ENCODE measurements around the gene ZCCHC14. TPM values are rescaled to one million over a fixed set of nuclear protein-coding genes. Genes with fewer than 3 reads are reported as not detected.
"Not testable (repeated sequence)": the region's sequence is repeated elsewhere in the genome, so short reads cannot be mapped to it uniquely, and the experiment has no call there.

The ZCCHC14 gene
- total and polyA plus RNA-seq, 10 donors, result 1.6 to 18.3 (median 13.2) TPM

DNA sequence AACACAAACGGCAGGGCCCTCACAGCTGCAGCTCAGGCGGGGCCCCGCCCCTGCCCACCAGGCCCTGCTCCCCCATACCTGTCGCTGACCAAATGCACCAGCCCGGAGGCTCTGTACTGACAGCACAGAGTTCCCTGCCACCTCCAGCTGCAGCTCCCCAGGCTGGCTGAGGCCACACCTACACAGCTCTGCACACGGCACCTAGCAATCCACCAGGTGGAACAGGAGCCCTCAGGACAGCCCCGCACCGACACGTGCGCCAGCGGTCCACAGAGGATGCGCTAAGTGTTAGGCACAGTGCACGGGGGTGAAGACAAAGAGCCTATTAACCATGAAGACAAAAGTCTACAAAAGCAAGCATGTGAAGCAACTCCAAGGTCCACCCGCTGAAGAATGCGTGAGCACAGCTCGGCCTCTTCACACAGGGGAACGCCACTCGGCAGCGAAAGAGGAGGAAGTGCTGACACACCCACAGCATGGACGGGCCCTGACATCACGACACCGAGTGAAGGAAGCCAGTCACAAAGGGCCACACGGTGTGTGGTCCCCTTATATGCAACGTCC lies 5.4 kb downstream of the ZCCHC14 start:
- TF ChIP-seq POLR2A (IDR thresholded peaks at IDR 0.05) (no peak), POLR2AphosphoS5 (IDR thresholded peaks at IDR 0.05) (peak in 1 of 3 donors; percentile 18)
- TF ChIP-seq, protein P1, sequence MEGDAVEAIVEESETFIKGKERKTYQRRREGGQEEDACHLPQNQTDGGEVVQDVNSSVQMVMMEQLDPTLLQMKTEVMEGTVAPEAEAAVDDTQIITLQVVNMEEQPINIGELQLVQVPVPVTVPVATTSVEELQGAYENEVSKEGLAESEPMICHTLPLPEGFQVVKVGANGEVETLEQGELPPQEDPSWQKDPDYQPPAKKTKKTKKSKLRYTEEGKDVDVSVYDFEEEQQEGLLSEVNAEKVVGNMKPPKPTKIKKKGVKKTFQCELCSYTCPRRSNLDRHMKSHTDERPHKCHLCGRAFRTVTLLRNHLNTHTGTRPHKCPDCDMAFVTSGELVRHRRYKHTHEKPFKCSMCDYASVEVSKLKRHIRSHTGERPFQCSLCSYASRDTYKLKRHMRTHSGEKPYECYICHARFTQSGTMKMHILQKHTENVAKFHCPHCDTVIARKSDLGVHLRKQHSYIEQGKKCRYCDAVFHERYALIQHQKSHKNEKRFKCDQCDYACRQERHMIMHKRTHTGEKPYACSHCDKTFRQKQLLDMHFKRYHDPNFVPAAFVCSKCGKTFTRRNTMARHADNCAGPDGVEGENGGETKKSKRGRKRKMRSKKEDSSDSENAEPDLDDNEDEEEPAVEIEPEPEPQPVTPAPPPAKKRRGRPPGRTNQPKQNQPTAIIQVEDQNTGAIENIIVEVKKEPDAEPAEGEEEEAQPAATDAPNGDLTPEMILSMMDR (IDR thresholded peaks at IDR 0.05 in 8 of 11, conservative IDR thresholded peaks at IDR 0.05 in 3 of 11), result no peak
- WGBS, 5 donors, result 63 to 75% (median 70%) methylated on average over 24 of the region's 24 CpGs

DNA sequence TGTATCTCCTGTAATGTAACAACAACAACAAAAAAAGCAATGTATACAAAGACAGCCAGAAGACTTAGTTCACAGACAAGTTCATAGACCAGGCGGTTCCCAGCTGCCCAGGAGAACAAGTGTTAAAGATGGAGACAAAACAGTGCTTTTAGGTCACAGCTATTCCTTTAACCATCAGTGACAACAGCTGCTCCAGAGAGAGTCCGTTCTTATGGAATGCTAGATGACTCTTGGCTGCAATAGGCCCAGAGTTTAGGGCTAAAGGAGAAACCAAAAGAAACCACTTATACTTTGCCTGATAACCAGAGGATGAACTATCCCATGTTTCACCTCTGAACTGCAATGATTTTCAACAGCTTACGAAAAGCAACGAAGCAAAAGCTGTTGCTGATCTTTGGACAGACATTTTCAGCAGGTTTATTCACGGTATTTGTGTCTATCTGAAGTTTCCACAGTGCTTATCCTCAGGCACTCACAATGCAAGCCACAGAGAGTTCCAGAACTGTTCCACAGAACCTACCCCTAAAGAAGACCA lies 6.0 kb downstream of the ZCCHC14 start:
- Histone ChIP-seq H3K27me3 (replicated peaks in 1 of 7) (peaks cover 0 to 14% (median 0%) of the 10 kb centered on the region in 7 donors), H3K27ac (peak overlapping the region in 1 of 8 donors; percentile 14), H3K4me3 (no peak overlapping the region), H3K36me3 (peaks cover 0 to 7% (median 0%) of the 10 kb centered on the region in 6 donors), H3K9me3 (no peaks in the 10 kb centered on the region), H3K4me1 (peaks cover 16 to 88% (median 61%) of the 10 kb centered on the region in 6 donors)
- WGBS, 5 donors, result 69 to 81% (median 79%) methylated on average over 5 of the region's 5 CpGs
- no peak for DNase-seq
- intact Hi-C loops (cut with DNase I; ENCODE audit: low total_unique reads), result no loop called here
- TF ChIP-seq POLR2A (IDR thresholded peaks at IDR 0.05), result no peak
- TF ChIP-seq POLR2AphosphoS5 (IDR thresholded peaks at IDR 0.05), result no peak
- TF ChIP-seq, protein P1 (IDR thresholded peaks at IDR 0.05 in 8 of 11, conservative IDR thresholded peaks at IDR 0.05 in 3 of 11), result no peak

More for the DNA sequence above, 5.4 kb downstream of the ZCCHC14 start:
- Histone ChIP-seq H3K27me3 (replicated peaks in 1 of 7) (peaks cover 0 to 16% (median 0%) of the 10 kb centered on the region in 7 donors), H3K9me3 (no peaks in the 10 kb centered on the region), H3K36me3 (peaks cover 0 to 7% (median 0%) of the 10 kb centered on the region in 6 donors), H3K4me3 (peak overlapping the region in 1 of 8 donors; percentile 6), H3K27ac (peak overlapping the region in 1 of 8 donors; percentile 8), H3K4me1 (peaks cover 16 to 86% (median 63%) of the 10 kb centered on the region in 6 donors)
- no peak for DNase-seq
- intact Hi-C loops (cut with DNase I; ENCODE audit: low total_unique reads), result no loop called here

DNA sequence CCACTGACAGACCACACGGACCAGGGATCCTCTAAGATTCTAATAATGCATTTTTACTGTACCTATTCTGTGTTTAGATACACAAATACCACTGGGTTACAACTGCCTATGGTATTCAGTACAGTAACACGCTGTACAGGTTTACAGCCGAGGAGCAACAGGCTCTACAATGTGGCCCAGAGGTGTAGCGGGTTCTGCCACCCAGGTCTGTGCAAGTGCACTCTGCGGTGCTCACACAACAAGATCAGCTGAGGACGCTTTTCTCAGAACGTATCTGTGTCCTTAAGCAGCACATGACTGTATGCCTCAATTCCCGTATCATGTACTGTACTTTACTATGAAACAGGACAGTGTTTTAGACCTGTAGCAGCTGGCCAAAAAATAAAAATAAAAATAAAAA lies 6.5 kb downstream of the ZCCHC14 start:
- intact Hi-C loops (cut with DNase I; ENCODE audit: low total_unique reads), result no loop called here
- Histone ChIP-seq H3K4me3 (no peak overlapping the region), H3K27ac (no peak overlapping the region), H3K9me3 (no peaks in the 10 kb centered on the region), H3K4me1 (peaks cover 16 to 83% (median 56%) of the 10 kb centered on the region in 6 donors), H3K36me3 (peaks cover 0 to 7% (median 0%) of the 10 kb centered on the region in 6 donors), H3K27me3 (replicated peaks in 1 of 7) (peaks cover 0 to 9% (median 0%) of the 10 kb centered on the region in 7 donors)
- TF ChIP-seq POLR2AphosphoS5 (IDR thresholded peaks at IDR 0.05) (no peak), POLR2A (IDR thresholded peaks at IDR 0.05) (no peak)
- TF ChIP-seq, protein P1 (IDR thresholded peaks at IDR 0.05 in 8 of 11, conservative IDR thresholded peaks at IDR 0.05 in 3 of 11), result no peak
- WGBS, 5 donors, result 83 to 95% (median 92%) methylated on average over 8 of the region's 8 CpGs
- DNase-seq, result no peak

DNA sequence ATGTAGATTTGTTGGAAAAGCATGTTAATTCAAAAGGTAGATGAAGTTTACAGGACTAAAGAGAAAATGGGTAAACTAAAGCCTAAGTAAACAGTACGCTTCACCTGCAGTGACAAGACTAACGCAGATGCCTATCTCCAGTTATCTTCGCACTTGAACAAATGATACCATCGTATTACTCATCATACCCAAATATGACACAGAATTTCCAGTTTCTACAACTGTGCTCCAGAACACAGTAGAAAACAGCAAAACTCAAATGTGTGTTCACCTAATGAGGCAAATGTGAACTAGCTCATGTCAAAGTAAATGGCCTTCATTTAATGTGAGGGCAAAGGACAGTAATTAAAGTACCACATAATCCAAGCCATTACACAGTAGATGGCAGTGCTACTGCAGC lies 7.0 kb downstream of the ZCCHC14 start:
- H3K4me1 ChIP-seq, result peaks cover 14 to 78% (median 53%) of the 10 kb centered on the region in 6 donors
- 81 to 91% (median 89%) methylated on average over 4 of the region's 4 CpGs for WGBS, 5 donors
- H3K27me3 ChIP-seq (replicated peaks in 1 of 7); intact Hi-C loops (cut with DNase I; ENCODE audit: low total_unique reads); H3K9me3 ChIP-seq; H3K27ac ChIP-seq; H3K4me3 ChIP-seq; H3K36me3 ChIP-seq; DNase-seq: not testable (repeated sequence)

Measured in spleen (tissue), 11 donors.